Stimulated activated naive CD4-positive, alpha-beta T cell (primary cell): ENCODE measurements around the gene CTSG.
"Not testable (repeated sequence)": the region's sequence is repeated elsewhere in the genome, so short reads cannot be mapped to it uniquely, and the experiment has no call there.

Source experiments
- DNase-seq, 6 experiments: peaks; one replicate each; lab custom pipeline; 2025; lab: John Stamatoyannopoulos, UW

CTSG gene, protein sequence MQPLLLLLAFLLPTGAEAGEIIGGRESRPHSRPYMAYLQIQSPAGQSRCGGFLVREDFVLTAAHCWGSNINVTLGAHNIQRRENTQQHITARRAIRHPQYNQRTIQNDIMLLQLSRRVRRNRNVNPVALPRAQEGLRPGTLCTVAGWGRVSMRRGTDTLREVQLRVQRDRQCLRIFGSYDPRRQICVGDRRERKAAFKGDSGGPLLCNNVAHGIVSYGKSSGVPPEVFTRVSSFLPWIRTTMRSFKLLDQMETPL

DNA sequence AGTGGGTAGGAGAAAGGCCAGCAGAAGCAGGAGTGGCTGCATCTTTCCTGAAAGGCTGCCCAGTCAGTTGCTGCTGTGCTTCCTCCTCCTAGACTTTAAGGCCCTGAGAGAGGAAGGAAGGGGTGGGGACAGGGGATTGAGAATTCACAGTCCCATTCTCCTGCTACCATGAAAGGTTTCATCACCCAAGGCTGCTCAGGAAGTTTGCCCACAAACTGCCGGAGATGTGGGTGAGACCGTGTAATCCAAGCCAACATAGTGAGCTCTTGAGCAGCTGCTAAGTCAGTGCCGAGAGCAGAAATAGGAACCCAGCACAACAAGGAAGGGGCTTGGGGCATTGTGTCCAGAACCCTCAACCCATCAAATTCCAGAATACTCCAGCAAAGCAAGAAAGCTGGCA, at the start of gene CTSG:
TSS of gene CTSG (minus strand) at position 69 of the 400 bp plus-strand sequence. CDS start at position 42, 27 bp downstream.
- no peak for DNase-seq

- DNase-seq, result no peak
These were observed 37.7 kb upstream of the CTSG start for GRCh38 chr14:24613747-24614146.

GRCh38 chr14:24613241-24613640, 37.2 kb upstream of the CTSG start:
- DNase-seq, result no peak

GRCh38 chr14:24612196-24612595, 36.1 kb upstream of the CTSG start:
- no peak for DNase-seq

GRCh38 chr14:24609655-24610344, 33.8 kb upstream of the CTSG start, which contains the start of gene GZMH:
TSS of gene GZMH (minus strand) at chr14:24609685. CDS start at chr14:24609613, 72 bp downstream.
- no peak for DNase-seq

- no peak for DNase-seq
These were observed 31.8 kb upstream of the CTSG start for GRCh38 chr14:24607635-24608514.

GRCh38 chr14:24607081-24607480, 31.0 kb upstream of the CTSG start:
- no peak for DNase-seq

DNA sequence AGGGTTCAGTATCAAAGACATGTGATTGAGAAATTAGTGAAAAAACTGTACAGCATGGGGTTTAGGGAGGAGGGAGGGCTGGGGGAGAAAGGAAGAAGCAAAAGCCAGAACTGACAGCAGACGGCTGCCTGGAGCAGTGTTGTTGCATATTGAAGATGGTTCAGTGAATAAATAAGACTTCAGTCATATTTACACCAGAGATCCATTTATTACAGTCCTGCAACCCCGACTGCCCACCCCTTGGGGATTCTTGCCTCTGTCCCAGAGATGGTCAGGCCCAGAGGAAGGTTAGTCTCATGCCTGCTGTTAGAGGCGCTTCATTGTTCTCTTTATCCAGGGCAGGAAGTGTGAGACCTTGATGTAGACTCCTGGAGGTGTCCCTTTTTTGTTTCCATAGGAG, 30.2 kb upstream of the CTSG start:
- DNase-seq, result no peak

DNA sequence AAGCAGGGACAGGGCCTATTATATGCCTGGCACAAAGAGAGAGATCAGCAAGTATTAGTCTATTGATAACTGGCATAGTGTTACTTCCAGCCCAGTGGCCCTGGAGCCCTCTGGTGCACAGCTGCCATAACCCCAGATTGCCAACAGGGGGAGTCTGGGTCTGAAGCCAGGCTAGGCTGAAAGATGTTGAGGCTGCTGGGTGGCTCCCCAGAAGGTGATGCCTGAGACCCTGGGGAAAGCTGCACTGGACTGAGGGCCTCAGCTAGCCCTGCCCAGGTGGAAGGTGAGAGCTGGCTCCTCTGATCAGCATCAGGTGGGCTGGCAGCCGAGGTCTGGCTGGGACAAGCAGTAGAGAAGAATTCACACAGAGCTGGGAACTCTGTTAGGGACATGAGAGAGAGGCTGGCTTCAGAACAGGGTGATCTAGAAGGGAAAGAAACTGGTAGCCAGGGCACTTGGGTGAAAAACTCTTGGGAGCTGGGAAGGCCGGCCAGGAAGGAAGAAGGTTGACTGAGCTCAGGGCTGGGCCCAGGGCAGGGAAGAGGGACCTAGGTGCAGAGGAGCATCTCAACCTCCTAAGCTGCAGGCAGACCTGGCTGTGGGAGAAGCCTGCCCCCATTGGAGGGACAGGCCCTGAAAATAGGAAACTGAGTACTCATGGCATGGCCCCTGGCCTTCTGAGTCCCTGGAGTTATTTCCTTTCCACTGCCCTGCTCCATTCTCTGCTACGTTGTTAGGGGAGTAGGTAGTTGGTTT, 29.6 kb upstream of the CTSG start:
- peak; percentile 3 to 57 (median 18) for DNase-seq

GRCh38 chr14:24597403-24597802, 21.4 kb upstream of the CTSG start:
- no peak for DNase-seq

DNA sequence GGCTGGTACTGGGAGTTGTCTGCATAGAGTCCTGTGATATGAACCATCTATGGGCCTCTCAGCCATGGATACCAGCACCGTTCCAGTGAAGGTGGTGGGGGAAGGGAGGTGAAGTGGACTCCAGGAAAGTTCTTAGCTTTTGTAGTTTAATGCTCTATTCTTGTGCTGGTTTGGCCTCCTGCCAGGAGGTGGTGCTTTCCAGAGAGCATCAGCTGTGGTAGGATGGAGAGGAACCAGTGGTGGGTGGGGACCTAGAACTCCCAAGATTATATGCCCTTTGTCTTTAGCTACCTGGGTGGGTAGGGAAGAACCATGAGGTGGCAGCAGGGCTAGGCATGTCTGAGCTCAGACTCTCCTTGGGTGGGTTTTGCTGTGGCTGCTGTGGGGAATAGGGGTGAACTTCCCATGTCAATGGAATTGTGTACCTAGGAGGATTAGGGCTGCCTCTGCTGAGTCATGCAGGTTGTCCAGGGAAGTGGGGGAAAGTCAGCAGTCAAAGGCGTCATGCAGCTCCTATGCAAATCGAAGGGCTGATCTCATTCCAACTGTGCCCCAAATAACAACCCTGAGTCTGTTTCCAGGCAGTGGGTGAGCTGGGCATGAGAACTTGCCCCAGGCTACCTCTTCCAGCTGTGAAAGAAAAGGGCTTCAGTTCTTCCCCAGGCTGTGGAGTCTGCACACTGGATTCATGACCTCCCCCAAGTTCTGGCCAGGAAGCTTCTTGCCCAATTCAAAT, 19.2 kb upstream of the CTSG start:
- no peak for DNase-seq

DNA sequence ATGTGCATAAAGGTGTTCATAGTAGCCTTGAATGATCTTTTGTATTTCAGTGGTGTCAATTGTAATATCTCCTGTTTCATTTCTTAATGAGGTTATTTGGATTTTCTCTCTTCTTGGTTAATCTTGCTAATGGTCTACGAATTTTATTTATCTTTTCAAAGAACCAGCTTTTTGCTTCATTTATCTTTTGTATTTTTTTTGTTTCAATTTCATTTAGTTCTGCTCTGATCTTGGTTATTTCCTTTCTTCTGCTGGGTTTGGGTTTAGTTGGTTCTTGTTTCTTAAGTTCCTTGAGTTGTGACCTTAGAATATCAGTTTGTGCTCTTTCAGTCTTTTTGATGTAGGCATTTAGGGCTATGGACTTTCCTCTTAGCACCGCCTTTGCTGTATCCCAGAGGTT, 15.0 kb upstream of the CTSG start:
- not testable (repeated sequence) for DNase-seq

GRCh38 chr14:24584402-24584801, 8.4 kb upstream of the CTSG start:
- not testable (repeated sequence) for DNase-seq

DNA sequence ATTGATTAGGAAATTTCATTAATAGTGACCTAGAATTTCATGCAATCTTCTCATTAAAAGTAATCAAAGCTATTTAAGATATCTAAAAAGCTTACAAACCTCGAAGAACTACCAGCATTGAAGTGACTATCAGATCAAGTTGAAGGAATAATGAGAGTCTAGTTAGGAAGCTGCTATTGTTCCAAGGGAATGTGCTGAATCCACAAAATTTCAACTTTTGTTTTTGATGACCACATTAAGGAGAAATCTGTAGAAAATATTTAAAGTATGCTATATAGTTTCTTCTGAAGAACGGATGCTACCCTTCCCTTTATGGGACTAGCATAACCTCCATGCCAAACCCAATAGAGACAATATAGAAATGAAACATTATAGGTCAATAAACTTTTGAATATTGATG, 2.5 kb upstream of the CTSG start:
- no peak for DNase-seq

GRCh38 chr14:24576771-24577170, 721 bp upstream of the CTSG start:
- DNase-seq, result no peak

GRCh38 chr14:24574206-24574774, 1.8 kb downstream of the CTSG start:
- DNase-seq, result no peak

DNA sequence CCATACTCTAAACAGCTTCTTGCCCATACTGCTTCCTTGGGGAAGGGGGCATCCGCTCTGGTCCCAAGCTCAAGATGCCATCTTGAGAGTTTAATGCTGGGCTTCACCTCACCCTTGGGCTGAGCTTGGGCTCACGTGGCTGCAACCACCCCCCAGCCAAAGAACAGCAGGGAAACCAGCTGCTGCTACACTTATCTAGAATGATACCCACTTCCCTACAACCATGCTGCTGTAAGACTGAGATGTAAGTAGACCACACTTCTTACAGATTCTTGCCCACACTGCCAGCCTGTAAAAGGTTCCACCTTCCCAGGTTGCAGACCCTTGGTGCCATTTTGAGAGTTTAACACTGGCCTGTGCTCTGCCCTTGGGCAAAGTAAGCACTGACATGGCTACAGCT, 9.7 kb downstream of the CTSG start:
- DNase-seq, result no peak

- no peak for DNase-seq
These were observed 10.3 kb downstream of the CTSG start for GRCh38 chr14:24565766-24566165.

DNA sequence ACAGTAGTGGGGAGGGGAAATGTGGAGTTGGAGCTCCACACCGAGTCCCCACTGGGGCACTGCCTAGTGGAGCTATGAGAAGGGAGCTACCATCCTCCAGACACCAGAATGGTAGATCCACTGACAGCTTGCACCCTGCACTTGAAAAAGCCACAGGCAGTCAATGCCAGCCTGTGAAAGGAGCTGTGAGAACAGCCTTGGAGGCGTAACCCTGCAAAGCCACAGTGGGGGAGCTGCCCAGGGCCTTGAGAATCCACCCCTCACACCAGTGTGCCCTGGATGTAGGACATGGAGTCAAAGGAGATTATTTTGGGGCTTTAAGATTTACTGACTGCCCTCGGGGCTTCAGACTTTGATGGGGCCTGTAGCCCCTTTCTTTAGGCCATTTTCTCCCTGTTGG, 12.5 kb downstream of the CTSG start:
- no peak for DNase-seq

GRCh38 chr14:24556756-24557155, 19.3 kb downstream of the CTSG start:
- DNase-seq, result no peak

DNA sequence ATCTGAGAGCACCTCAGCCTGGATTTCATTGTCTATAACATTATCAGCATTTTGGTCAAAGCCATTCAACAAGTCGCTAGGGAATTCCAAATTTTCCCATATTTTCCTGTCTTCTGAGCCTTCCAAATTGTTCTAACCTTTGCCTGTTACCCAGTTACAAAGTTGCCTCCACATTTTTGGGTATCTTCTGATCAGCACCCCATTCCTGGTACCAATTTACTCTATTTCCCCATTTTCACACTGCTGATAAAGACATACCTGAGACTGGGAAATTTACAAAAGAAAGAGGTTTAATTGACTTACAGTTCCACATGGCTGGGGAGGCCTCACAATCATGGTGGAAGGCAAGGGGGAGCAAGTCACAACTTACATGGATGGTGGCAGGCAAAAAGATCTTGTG, 27.0 kb downstream of the CTSG start:
- not testable (repeated sequence) for DNase-seq
